ENCODE results near the gene PPARG. TPM values are rescaled to one million over a fixed set of nuclear protein-coding genes. Genes with fewer than 3 reads are reported as not detected.
"Not testable (repeated sequence)": the region's sequence is repeated elsewhere in the genome, so short reads cannot be mapped to it uniquely, and the experiment has no call there.

PPARG gene
- total RNA-seq, 1 donor from 2014 or later, result not detected

- no peaks in the 10 kb centered on the region for H3K36me3 Mint-ChIP-seq (ENCODE audit: low read depth)
- DNase-seq (ENCODE audit: low read depth, low spot score), result no peak
- no peaks in the 10 kb centered on the region for H3K27me3 Mint-ChIP-seq (ENCODE audit: low read depth)
These were observed 177.0 kb downstream of the PPARG start for GRCh38 chr3:12465836-12466225.

GRCh38 chr3:12467746-12468145 lies 178.9 kb downstream of the PPARG start:
- Mint-ChIP-seq H3K27me3 (ENCODE audit: low read depth) (no peaks in the 10 kb centered on the region), H3K27ac (ENCODE audit: unreplicated experiment) (no peak overlapping the region), H3K4me3 (no peak overlapping the region), H3K9me3 (no peaks in the 10 kb centered on the region), H3K4me1 (no peaks in the 10 kb centered on the region), H3K36me3 (ENCODE audit: low read depth) (no peaks in the 10 kb centered on the region)
- TF ChIP-seq, protein P1, sequence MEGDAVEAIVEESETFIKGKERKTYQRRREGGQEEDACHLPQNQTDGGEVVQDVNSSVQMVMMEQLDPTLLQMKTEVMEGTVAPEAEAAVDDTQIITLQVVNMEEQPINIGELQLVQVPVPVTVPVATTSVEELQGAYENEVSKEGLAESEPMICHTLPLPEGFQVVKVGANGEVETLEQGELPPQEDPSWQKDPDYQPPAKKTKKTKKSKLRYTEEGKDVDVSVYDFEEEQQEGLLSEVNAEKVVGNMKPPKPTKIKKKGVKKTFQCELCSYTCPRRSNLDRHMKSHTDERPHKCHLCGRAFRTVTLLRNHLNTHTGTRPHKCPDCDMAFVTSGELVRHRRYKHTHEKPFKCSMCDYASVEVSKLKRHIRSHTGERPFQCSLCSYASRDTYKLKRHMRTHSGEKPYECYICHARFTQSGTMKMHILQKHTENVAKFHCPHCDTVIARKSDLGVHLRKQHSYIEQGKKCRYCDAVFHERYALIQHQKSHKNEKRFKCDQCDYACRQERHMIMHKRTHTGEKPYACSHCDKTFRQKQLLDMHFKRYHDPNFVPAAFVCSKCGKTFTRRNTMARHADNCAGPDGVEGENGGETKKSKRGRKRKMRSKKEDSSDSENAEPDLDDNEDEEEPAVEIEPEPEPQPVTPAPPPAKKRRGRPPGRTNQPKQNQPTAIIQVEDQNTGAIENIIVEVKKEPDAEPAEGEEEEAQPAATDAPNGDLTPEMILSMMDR (conservative IDR thresholded peaks at IDR 0.05), result no peak
- DNase-seq (ENCODE audit: low read depth, low spot score), result no peak

More at GRCh38 chr3:12465836-12466225, 177.0 kb downstream of the PPARG start:
- no peaks in the 10 kb centered on the region for H3K4me1 Mint-ChIP-seq
- H3K4me3 Mint-ChIP-seq, result no peak overlapping the region
- TF ChIP-seq, protein P1 (conservative IDR thresholded peaks at IDR 0.05), result no peak
- H3K9me3 Mint-ChIP-seq, result no peaks in the 10 kb centered on the region
- H3K27ac Mint-ChIP-seq (ENCODE audit: unreplicated experiment), result no peak overlapping the region

GRCh38 chr3:12468276-12468675 lies 179.4 kb downstream of the PPARG start:
- no peaks in the 10 kb centered on the region for H3K27me3 Mint-ChIP-seq (ENCODE audit: low read depth)
- peak overlapping the region; percentile 84 for H3K27ac Mint-ChIP-seq (ENCODE audit: unreplicated experiment)
- H3K4me3 Mint-ChIP-seq, result no peak overlapping the region
- no peaks in the 10 kb centered on the region for H3K4me1 Mint-ChIP-seq
- H3K9me3 Mint-ChIP-seq, result no peaks in the 10 kb centered on the region
- TF ChIP-seq, protein P1 (conservative IDR thresholded peaks at IDR 0.05), result no peak
- H3K36me3 Mint-ChIP-seq (ENCODE audit: low read depth), result no peaks in the 10 kb centered on the region
- DNase-seq (ENCODE audit: low read depth, low spot score), result no peak

GRCh38 chr3:12468757-12469156 lies 179.9 kb downstream of the PPARG start:
- H3K4me1 Mint-ChIP-seq, result no peaks in the 10 kb centered on the region
- H3K36me3 Mint-ChIP-seq (ENCODE audit: low read depth), result no peaks in the 10 kb centered on the region
- H3K9me3 Mint-ChIP-seq, result no peaks in the 10 kb centered on the region
- H3K4me3 Mint-ChIP-seq, result no peak overlapping the region
- TF ChIP-seq, protein P1 (conservative IDR thresholded peaks at IDR 0.05), result no peak
- H3K27ac Mint-ChIP-seq (ENCODE audit: unreplicated experiment), result peak overlapping the region; percentile 84
- DNase-seq (ENCODE audit: low read depth, low spot score), result no peak
- no peaks in the 10 kb centered on the region for H3K27me3 Mint-ChIP-seq (ENCODE audit: low read depth)

- not testable (repeated sequence) for H3K27ac Mint-ChIP-seq (ENCODE audit: unreplicated experiment); H3K27me3 Mint-ChIP-seq (ENCODE audit: low read depth); DNase-seq (ENCODE audit: low read depth, low spot score); H3K4me1 Mint-ChIP-seq; H3K4me3 Mint-ChIP-seq; H3K36me3 Mint-ChIP-seq (ENCODE audit: low read depth); H3K9me3 Mint-ChIP-seq
These were observed 180.4 kb downstream of the PPARG start for GRCh38 chr3:12469222-12469621.

DNA sequence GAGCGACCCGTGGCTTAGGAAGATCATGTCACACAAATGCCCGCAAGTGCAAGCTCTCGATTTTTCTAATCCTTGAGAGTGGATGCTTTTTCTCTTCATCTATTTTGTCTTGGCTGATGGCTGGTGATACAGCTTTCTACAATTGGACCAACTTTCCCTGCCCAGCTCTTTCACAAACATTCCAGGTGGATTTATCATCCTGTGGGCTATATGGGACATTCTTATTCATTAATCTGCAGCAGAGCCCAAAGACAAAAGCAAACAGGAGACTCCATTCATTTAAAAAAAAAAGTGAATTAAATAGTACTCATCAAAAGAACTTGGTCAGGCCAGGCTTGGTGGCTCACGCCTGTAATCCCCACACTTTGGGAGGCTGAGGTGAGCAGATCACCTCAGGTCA lies 181.2 kb downstream of the PPARG start:
- no peaks in the 10 kb centered on the region for H3K4me1 Mint-ChIP-seq
- no peaks in the 10 kb centered on the region for H3K9me3 Mint-ChIP-seq
- H3K27me3 Mint-ChIP-seq (ENCODE audit: low read depth), result no peaks in the 10 kb centered on the region
- H3K27ac Mint-ChIP-seq (ENCODE audit: unreplicated experiment), result no peak overlapping the region
- TF ChIP-seq, protein P1 (conservative IDR thresholded peaks at IDR 0.05), result no peak
- no peaks in the 10 kb centered on the region for H3K36me3 Mint-ChIP-seq (ENCODE audit: low read depth)
- no peak overlapping the region for H3K4me3 Mint-ChIP-seq
- DNase-seq (ENCODE audit: low read depth, low spot score), result no peak
